ENCODE measurements around the gene SMARCA2. TPM values are rescaled to one million over a fixed set of nuclear protein-coding genes. Genes with fewer than 3 reads are reported as not detected.

Gene SMARCA2
- total and polyA plus RNA-seq, 9 donors = 78.4 to 149 (median 95.6) TPM

- Histone ChIP-seq H3K27me3 (ENCODE audit: control insufficient read depth, insufficient read depth, low read length) (no peaks in the 10 kb centered on the region), H3K36me3 (ENCODE audit: control insufficient read depth, insufficient read depth, low read length) (peaks cover 7% of the 10 kb centered on the region), H3K27ac (ENCODE audit: low read length) (no peak overlapping the region), H3K9me3 (replicated peaks; ENCODE audit: control insufficient read depth, low read depth, low read length) (no peaks in the 10 kb centered on the region), H3K4me1 (ENCODE audit: control insufficient read depth, insufficient read depth, low read length) (peaks cover 9% of the 10 kb centered on the region), H3K4me3 (ENCODE audit: low read length) (no peak overlapping the region)
- WGBS (ENCODE audit: insufficient coverage) = 77% methylated on average over 6 of the region's 10 CpGs
- no peak for DNase-seq
Measured at GRCh38 chr9:2152966-2153629, 138.0 kb downstream of the SMARCA2 start.

GRCh38 chr9:2153630-2154217, 138.6 kb downstream of the SMARCA2 start:
- no peak overlapping the region for H3K4me3 ChIP-seq (ENCODE audit: low read length)

DNA sequence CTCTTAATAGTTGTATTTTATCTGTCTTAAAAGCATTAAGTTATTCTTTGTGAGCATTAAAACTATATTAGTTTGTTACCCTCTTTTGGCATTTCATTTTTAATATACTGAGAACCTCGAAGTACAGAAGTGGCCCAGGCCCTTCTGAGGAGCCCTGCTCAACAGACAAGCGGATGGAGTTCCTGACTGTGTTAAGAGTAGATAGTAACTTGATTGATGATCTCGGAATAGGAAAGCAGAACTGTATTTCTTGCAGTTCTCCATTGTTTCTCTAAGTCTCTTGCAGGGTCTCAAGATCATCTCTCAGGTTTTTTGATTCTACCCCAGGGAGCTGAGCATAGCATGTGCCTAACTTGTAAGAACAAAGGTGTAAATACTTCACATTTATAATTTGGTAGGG, 139.6 kb downstream of the SMARCA2 start:
- no peak for DNase-seq
- H3K36me3 ChIP-seq (ENCODE audit: control insufficient read depth, insufficient read depth, low read length) = peaks cover 3% of the 10 kb centered on the region
- no peak overlapping the region for H3K27ac ChIP-seq (ENCODE audit: low read length)
- H3K27me3 ChIP-seq (ENCODE audit: control insufficient read depth, insufficient read depth, low read length) = no peaks in the 10 kb centered on the region
- H3K4me1 ChIP-seq (ENCODE audit: control insufficient read depth, insufficient read depth, low read length) = peaks cover 9% of the 10 kb centered on the region
- no peak overlapping the region for H3K4me3 ChIP-seq (ENCODE audit: low read length)
- WGBS (ENCODE audit: insufficient coverage) = no CpG with 5 or more reads among the region's 3 CpGs
- no peaks in the 10 kb centered on the region for H3K9me3 ChIP-seq (replicated peaks; ENCODE audit: control insufficient read depth, low read depth, low read length)

More at GRCh38 chr9:2153630-2154217, 138.6 kb downstream of the SMARCA2 start:
- DNase-seq = no peak
- Histone ChIP-seq H3K9me3 (replicated peaks; ENCODE audit: control insufficient read depth, low read depth, low read length) (no peaks in the 10 kb centered on the region), H3K4me1 (ENCODE audit: control insufficient read depth, insufficient read depth, low read length) (peaks cover 9% of the 10 kb centered on the region), H3K27me3 (ENCODE audit: control insufficient read depth, insufficient read depth, low read length) (no peaks in the 10 kb centered on the region), H3K36me3 (ENCODE audit: control insufficient read depth, insufficient read depth, low read length) (peaks cover 5% of the 10 kb centered on the region), H3K27ac (ENCODE audit: low read length) (no peak overlapping the region)
- WGBS (ENCODE audit: insufficient coverage) = 60% methylated on average over 1 of the region's 2 CpGs

GRCh38 chr9:2155966-2156365, 140.8 kb downstream of the SMARCA2 start:
- peaks cover 9% of the 10 kb centered on the region for H3K4me1 ChIP-seq (ENCODE audit: control insufficient read depth, insufficient read depth, low read length)
- H3K9me3 ChIP-seq (replicated peaks; ENCODE audit: control insufficient read depth, low read depth, low read length) = no peaks in the 10 kb centered on the region
- 100% methylated on average over 1 of the region's 5 CpGs for WGBS (ENCODE audit: insufficient coverage)
- H3K36me3 ChIP-seq (ENCODE audit: control insufficient read depth, insufficient read depth, low read length) = no peaks in the 10 kb centered on the region
- DNase-seq = no peak
- H3K27me3 ChIP-seq (ENCODE audit: control insufficient read depth, insufficient read depth, low read length) = no peaks in the 10 kb centered on the region
- no peak overlapping the region for H3K27ac ChIP-seq (ENCODE audit: low read length)
- H3K4me3 ChIP-seq (ENCODE audit: low read length) = no peak overlapping the region

DNA sequence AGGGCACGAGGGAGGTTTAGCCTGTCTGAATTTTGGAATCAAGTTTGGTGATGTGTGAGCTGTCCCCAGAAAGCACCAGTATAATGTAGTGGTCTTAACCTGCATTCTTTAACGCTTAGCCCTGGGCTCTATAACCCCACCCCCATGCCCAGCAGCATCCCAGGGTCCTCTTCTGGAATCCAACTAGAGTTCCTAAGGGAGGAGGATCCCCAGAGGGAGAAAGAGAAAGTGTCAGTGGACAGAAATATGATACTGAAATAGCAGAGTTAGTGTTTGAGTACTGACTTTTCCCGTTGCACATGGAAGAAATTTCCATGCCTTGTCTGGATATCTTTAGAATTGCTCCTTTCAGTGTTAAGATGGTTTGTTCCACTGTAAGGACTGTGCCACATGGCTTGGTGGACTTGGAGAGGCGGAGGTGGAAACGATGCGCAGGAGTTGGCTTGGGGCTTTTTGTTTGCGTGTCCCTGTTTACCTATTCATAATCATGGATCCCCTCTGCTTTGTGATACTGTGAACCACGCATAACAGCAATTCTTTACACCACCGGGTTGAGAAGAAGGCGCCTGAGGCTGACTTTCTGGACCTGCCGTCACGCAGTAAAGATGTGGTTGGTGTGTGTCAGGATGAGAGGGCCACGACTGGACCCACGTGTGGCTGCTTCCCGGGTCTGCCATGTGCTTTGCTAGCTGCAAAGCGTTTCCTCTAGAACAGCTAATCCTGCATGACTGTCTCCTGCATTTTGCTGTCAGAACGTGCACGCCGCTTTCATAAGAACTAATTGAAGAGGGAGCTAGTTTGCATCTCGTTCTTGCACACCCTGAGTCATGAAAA, 142.3 kb downstream of the SMARCA2 start:
- H3K27me3 ChIP-seq (ENCODE audit: control insufficient read depth, insufficient read depth, low read length) = no peaks in the 10 kb centered on the region
- H3K4me1 ChIP-seq (ENCODE audit: control insufficient read depth, insufficient read depth, low read length) = peaks cover 9% of the 10 kb centered on the region
- no peaks in the 10 kb centered on the region for H3K9me3 ChIP-seq (replicated peaks; ENCODE audit: control insufficient read depth, low read depth, low read length)
- H3K36me3 ChIP-seq (ENCODE audit: control insufficient read depth, insufficient read depth, low read length) = peaks cover 3% of the 10 kb centered on the region
- WGBS (ENCODE audit: insufficient coverage) = 0% methylated on average over 6 of the region's 20 CpGs
- peak; percentile 71 for DNase-seq
- peak overlapping the region; percentile 52 for H3K4me3 ChIP-seq (ENCODE audit: low read length)
- H3K27ac ChIP-seq (ENCODE audit: low read length) = peak overlapping the region; percentile 89

DNA sequence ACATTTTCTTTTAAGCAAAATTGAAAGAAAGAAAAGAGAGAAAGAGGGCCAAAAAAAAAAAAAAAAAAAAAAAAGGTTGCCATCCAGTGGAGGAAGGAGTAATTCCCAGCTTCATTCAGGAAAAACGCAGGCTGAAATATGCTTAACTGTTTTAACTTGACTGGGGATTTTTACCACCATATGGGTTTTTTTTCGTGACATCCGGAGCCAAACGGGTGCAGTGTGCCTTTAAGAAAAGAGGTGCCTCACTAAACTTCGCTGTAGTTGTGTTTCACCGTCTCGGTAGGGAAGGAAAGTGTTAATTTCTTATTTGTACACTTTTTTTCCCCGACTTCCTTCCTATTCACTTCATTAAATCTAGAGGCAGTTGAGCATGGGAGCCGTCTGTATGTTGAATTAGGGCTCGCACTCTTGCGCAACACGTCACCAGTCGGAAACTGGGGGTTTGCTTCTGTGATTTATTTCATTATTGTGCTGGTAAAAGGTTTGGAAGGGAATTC, 143.0 kb downstream of the SMARCA2 start:
- peak overlapping the region; percentile 52 for H3K4me3 ChIP-seq (ENCODE audit: low read length)
- DNase-seq = peak; percentile 92
- peaks cover 6% of the 10 kb centered on the region for H3K36me3 ChIP-seq (ENCODE audit: control insufficient read depth, insufficient read depth, low read length)
- 0% methylated on average over 4 of the region's 13 CpGs for WGBS (ENCODE audit: insufficient coverage)
- H3K27me3 ChIP-seq (ENCODE audit: control insufficient read depth, insufficient read depth, low read length) = no peaks in the 10 kb centered on the region
- H3K4me1 ChIP-seq (ENCODE audit: control insufficient read depth, insufficient read depth, low read length) = peaks cover 9% of the 10 kb centered on the region
- peak overlapping the region; percentile 89 for H3K27ac ChIP-seq (ENCODE audit: low read length)
- H3K9me3 ChIP-seq (replicated peaks; ENCODE audit: control insufficient read depth, low read depth, low read length) = no peaks in the 10 kb centered on the region

GRCh38 chr9:2158766-2159430, 143.8 kb downstream of the SMARCA2 start:
- no peaks in the 10 kb centered on the region for H3K9me3 ChIP-seq (replicated peaks; ENCODE audit: control insufficient read depth, low read depth, low read length)
- peak overlapping the region; percentile 52 for H3K4me3 ChIP-seq (ENCODE audit: low read length)
- peaks cover 9% of the 10 kb centered on the region for H3K4me1 ChIP-seq (ENCODE audit: control insufficient read depth, insufficient read depth, low read length)
- peak; percentile 28 for DNase-seq
- H3K27ac ChIP-seq (ENCODE audit: low read length) = peak overlapping the region; percentile 89
- no CpG with 5 or more reads among the region's 4 CpGs for WGBS (ENCODE audit: insufficient coverage)
- H3K36me3 ChIP-seq (ENCODE audit: control insufficient read depth, insufficient read depth, low read length) = peaks cover 14% of the 10 kb centered on the region
- H3K27me3 ChIP-seq (ENCODE audit: control insufficient read depth, insufficient read depth, low read length) = no peaks in the 10 kb centered on the region

DNA sequence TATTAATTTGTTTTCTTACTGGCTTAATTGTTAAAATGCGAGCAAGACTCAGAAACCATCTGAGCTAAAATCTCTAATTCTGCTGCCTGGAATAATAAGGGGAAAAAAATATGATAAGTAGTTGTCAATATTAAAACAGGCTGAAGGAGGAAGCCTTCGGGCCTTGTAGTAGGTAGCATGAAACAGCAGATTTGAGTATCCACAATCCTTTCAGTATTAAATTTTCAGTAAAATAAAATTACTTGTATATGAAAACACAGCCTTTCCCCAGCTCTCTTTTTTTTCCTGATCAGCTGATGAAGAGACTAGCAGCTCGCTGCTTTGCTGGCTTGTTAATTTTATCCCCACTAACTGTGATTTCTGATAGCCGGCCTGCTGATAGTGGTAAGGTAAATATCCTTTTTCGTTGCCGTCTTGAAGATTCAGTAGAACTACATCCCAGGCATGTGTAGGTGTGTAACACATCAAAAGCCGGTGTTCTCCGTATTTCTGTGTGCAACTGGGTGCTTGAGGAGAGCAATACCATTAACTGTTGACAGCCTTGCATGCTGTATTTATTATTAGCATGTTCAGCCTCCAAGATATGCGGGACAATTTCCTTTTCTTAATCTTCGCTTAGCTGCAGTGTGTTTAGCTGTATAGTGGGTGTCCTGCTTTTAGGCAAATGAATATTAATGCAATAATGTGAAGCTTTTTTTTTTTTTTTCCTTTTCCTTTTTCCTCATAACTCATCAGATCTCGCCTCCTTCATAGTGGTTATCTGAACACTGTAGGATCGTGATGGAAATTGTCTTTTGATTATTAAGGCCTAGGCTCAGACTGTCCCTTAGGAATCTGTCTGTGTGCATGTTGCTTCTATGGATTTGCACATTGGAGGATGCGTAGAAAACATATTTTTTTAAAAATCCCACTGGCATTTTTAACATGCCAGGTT, 144.6 kb downstream of the SMARCA2 start:
- Histone ChIP-seq H3K27me3 (ENCODE audit: control insufficient read depth, insufficient read depth, low read length) (no peaks in the 10 kb centered on the region), H3K4me1 (ENCODE audit: control insufficient read depth, insufficient read depth, low read length) (peaks cover 9% of the 10 kb centered on the region), H3K36me3 (ENCODE audit: control insufficient read depth, insufficient read depth, low read length) (peaks cover 19% of the 10 kb centered on the region), H3K27ac (ENCODE audit: low read length) (peak overlapping the region; percentile 89), H3K4me3 (ENCODE audit: low read length) (peak overlapping the region; percentile 52), H3K9me3 (replicated peaks; ENCODE audit: control insufficient read depth, low read depth, low read length) (no peaks in the 10 kb centered on the region)
- DNase-seq = peak; percentile 60
- WGBS (ENCODE audit: insufficient coverage) = 0% methylated on average over 3 of the region's 13 CpGs

GRCh38 chr9:2161661-2162060, 146.5 kb downstream of the SMARCA2 start:
- Histone ChIP-seq H3K4me3 (ENCODE audit: low read length) (no peak overlapping the region), H3K4me1 (ENCODE audit: control insufficient read depth, insufficient read depth, low read length) (peaks cover 9% of the 10 kb centered on the region), H3K27ac (ENCODE audit: low read length) (no peak overlapping the region), H3K27me3 (ENCODE audit: control insufficient read depth, insufficient read depth, low read length) (no peaks in the 10 kb centered on the region), H3K36me3 (ENCODE audit: control insufficient read depth, insufficient read depth, low read length) (peaks cover 24% of the 10 kb centered on the region), H3K9me3 (replicated peaks; ENCODE audit: control insufficient read depth, low read depth, low read length) (no peaks in the 10 kb centered on the region)
- no peak for DNase-seq
- WGBS (ENCODE audit: insufficient coverage) = 92% methylated on average over 6 of the region's 13 CpGs
